Thyroid gland (tissue), 4 donors: ENCODE results near the gene UNCX.

Source experiments
- POLR2A ChIP-seq, 2 donors: fragments of 450-650 bp; IDR thresholded peaks; one replicate each; pipeline ENCODE4 v1.6.1; 2017; ENCODE audit warnings: antibody characterized with exemption in 2 of 2, mild to moderate bottlenecking in 2 of 2, moderate library complexity in 1 of 2
- TF ChIP-seq, protein P1 (sequence below), 6 experiments: fragments of 200-600 bp in 3 of 6; fragments of 450-650 bp in 3 of 6; sonication (generic) in 3 of 6; IDR thresholded peaks; one replicate each; pipeline ENCODE4 v1.5.1; 2016 to 2019; ENCODE audit warnings: antibody characterized with exemption in 6 of 6, mild to moderate bottlenecking in 2 of 6, inconsistent platforms in 1 of 6, moderate library complexity in 1 of 6

- TF ChIP-seq, protein P1, sequence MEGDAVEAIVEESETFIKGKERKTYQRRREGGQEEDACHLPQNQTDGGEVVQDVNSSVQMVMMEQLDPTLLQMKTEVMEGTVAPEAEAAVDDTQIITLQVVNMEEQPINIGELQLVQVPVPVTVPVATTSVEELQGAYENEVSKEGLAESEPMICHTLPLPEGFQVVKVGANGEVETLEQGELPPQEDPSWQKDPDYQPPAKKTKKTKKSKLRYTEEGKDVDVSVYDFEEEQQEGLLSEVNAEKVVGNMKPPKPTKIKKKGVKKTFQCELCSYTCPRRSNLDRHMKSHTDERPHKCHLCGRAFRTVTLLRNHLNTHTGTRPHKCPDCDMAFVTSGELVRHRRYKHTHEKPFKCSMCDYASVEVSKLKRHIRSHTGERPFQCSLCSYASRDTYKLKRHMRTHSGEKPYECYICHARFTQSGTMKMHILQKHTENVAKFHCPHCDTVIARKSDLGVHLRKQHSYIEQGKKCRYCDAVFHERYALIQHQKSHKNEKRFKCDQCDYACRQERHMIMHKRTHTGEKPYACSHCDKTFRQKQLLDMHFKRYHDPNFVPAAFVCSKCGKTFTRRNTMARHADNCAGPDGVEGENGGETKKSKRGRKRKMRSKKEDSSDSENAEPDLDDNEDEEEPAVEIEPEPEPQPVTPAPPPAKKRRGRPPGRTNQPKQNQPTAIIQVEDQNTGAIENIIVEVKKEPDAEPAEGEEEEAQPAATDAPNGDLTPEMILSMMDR (IDR thresholded peaks at IDR 0.05): no peak
- TF ChIP-seq POLR2A (IDR thresholded peaks at IDR 0.05): no peak
Observed at GRCh38 chr7:1246160-1246870, 13.6 kb downstream of the UNCX start.
